GM10266 (cell line): ENCODE data around the gene HAND1.

Source experiments
- DNase-seq: peaks from one replicate; pipeline ENCODE4 v3.0.0; 2012; ENCODE audit errors: extremely low spot score
- TF ChIP-seq, protein P1 (sequence below): IDR thresholded peaks from 2 replicates; pipeline ENCODE4 v1.5.1; 2012; ENCODE audit warnings: mild to moderate bottlenecking, low read depth; ENCODE audit not compliant: control insufficient read depth, insufficient read depth; ENCODE audit errors: missing control alignments

HAND1 gene

DNA sequence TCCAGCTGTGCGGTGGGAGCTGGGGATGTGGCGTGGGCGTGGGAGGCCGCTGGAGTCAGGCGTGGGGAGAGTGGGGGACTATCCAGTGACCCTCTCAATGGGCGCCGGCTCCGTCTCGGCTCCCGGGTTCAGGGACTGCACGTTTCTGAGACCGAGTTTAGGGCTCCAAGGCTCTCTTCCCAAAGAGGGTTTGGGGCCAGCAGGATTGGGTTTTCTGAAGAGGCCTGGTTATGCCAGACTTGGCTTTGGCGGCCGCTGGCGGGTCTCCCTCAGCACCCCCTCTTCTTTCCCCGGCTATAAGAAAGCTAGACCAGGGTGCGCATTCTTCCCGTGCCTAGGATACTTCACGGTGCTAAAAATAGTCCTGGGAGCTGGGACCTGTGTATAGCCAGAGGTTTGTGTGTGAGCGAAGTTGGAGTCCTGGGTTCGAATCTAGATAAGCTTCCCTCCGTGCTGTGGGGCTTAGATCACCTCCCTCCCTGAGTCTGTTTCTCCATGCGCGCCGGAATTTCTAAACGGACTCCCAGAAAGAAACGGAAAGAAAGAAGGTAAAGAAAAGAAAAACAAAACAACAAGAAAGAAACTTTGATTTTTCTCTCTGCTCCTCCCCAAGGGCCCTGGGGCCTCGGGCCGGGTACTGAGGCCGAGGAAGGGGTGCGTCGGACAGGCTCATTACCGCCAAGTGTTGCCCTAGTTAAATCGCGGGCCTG lies 5.0 kb downstream of the HAND1 start:
- TF ChIP-seq, protein P1, sequence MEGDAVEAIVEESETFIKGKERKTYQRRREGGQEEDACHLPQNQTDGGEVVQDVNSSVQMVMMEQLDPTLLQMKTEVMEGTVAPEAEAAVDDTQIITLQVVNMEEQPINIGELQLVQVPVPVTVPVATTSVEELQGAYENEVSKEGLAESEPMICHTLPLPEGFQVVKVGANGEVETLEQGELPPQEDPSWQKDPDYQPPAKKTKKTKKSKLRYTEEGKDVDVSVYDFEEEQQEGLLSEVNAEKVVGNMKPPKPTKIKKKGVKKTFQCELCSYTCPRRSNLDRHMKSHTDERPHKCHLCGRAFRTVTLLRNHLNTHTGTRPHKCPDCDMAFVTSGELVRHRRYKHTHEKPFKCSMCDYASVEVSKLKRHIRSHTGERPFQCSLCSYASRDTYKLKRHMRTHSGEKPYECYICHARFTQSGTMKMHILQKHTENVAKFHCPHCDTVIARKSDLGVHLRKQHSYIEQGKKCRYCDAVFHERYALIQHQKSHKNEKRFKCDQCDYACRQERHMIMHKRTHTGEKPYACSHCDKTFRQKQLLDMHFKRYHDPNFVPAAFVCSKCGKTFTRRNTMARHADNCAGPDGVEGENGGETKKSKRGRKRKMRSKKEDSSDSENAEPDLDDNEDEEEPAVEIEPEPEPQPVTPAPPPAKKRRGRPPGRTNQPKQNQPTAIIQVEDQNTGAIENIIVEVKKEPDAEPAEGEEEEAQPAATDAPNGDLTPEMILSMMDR: no peak
- DNase-seq: no peak

DNA sequence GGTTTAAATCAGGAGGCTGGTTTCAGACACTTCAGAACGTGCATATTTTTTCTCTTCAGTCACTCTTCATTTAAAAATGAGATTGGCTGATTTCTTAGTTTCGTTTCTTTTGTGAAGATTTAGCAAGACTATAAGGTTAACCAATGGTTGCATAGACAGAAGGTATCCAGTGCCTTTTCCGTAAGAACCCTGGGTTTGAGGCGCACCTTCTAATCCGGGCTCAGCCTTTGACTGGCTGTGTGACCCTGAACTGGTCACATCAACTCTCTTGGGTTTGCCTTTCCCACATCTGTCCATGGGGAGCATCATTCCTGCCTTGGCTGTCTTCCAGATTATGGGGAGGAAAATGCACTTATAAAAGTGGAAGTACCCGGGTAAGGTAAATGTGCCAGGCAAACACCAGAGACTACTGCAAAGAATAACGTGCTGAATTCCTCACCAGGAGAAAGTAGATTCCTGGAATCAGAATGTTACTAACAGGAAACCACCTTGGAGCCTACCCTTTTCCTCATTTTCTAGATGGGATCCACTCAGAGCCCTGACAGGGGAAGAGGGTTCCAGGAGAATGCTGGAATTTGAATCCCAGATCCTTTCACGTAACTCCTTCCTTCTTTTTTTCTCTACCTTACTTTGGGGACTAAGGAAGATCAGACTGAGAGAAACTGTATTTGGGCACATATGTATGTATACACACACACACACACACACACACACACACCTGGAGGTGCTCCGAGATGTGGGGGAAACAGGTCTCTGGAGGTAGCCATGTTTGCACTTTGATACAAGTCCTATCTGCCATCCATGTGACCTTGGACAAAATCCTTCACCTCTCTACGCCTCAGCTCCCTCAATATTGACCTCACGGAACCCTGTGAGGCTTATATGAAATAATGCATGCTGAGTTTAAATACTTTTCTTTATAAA lies 6.8 kb downstream of the HAND1 start:
- TF ChIP-seq, protein P1: no peak
- no peak for DNase-seq

DNA sequence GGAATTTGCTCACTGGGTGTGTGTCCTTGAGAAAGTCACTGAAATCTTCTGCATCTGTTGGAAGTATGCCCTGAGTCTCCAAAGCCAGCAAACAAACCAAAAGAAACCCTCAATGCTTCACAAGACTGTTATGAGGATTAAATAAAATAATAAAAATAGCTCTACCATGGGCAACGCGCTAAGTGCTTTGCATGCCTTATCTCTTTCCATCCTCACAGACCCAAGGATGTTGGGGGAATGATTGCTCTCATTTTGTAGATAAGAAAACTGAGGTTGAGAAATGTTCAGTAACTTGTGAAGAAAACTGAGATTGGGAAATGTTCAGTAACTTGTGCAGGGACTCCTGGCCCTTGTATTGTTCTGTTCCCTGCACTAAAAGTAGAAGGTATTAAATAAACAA lies 7.9 kb downstream of the HAND1 start:
- TF ChIP-seq, protein P1: no peak
- no peak for DNase-seq

DNA sequence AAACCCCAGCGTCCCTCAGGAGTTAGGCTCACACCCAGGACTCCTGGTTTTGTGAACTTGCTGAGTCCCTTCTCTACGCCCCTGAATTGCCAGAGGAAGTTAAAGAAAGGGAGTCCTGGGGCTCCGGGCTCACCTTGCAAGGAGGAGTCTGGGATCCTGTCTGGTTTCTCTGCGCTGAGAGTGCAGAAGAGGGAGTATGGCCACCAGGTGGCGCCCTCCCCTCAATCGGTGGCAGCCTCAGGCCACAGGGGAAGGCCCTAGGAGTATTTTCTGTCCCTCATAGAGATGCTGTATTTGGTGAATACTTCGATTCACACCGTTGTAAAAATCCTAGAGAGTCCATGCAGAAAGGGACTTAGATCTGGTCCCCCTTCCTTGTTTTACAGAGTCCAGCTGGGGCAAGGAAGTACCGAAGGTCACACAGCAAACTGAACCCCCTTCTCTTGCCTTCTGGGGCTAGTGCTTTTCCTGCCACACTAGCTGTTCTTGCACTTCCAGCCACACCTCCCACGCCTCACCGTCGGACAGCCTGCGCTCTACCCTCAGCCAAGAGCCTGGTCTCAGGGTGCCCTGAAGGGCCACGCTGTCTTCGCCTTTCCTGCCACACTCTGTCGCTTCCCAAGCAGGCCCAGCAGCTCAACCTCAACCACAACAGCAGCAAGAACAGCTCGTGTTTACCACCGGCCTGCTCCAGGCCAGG lies 10.2 kb downstream of the HAND1 start:
- TF ChIP-seq, protein P1: peak; percentile 92
- peak; percentile 83 for DNase-seq

DNA sequence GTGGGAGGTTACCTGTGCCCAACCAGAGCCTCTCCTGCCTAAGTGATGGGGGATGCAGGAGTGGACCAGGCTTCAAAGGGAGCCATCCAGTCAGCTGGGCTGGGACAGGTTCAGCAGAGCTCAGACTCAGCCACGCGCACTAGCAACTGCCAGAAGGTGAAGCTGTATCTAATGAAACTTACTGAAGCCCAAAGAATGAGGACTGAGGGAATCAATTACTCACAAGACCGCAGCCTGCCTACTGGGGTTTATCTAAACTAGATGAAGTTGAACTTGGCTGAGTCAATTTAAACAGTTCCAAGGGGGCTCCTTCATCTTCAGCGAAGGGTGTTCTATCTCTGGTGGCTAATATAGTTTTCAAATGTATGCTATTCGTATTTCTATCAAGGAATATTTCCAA lies 11.4 kb downstream of the HAND1 start:
- no peak for DNase-seq

DNA sequence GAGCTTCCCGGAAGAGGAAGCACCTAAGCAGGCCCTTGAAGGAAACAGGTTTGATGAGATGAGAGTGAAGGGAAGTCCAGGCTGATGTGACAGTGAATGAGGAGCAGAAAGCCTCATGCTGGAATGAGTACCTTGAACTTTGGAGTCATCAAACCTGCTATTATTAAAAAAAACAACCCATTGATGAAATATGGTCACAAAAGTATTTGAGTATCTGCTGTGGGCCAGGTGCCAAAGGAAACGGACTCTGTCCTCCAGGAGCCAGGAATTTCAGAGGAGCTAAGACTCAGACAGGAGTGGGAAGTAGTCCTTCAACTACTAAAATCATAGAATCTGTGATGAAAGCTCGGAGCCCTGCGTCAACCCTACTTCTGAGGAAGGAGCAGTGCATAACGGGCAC lies 11.9 kb downstream of the HAND1 start:
- no peak for DNase-seq
- TF ChIP-seq, protein P1: no peak

More for the DNA sequence above, 11.4 kb downstream of the HAND1 start:
- TF ChIP-seq, protein P1: no peak
